ENCODE data around the gene ANO10.

The ANO10 gene

DNA sequence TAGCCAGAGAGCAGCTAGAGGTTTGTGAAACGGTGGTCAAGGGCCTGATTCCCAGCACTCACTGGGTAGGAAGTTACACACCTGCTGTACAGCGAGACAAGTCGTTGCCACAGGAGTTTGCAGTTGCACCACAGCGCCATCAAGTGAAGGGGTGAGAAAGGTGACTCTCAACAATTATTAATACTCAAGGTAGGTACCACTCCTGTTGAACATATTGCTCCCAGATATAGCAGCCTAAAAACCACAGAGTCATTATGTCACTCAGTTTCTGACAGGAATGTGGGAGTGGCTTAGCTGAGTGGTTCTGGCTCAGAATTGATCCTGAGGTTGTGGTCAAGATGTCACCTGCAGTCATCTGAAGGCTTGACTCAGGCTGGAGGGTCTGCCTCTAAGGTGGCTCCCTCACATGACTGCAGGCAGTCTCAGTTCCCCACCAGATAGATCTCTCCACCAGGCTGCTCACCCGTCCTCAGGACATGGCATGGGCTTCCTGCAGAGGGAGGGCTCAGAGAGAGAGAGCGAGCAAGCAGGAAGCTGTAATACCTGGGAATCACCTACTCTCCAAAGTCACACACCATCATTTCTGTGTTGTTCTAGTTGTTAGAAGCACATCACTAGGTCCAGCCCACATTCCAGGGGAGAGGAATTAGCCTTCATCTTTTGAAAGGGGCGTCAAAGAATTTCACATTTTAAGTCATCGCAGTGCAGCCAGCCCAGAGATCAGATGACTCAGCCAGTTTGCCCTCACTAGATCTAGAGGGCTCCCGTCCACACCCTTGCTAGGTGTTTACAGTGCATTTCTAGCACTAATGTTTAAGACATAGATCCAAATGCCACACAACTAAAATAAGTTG lies 17.0 kb upstream of the ANO10 start:
- in situ Hi-C loops (cut with MboI; ENCODE audit: low sequenced_read_pairs, unreplicated experiment), result no loop called here
- DNase-seq (ENCODE audit: low spot score), result peak; percentile 31
- TF ChIP-seq, protein P1, sequence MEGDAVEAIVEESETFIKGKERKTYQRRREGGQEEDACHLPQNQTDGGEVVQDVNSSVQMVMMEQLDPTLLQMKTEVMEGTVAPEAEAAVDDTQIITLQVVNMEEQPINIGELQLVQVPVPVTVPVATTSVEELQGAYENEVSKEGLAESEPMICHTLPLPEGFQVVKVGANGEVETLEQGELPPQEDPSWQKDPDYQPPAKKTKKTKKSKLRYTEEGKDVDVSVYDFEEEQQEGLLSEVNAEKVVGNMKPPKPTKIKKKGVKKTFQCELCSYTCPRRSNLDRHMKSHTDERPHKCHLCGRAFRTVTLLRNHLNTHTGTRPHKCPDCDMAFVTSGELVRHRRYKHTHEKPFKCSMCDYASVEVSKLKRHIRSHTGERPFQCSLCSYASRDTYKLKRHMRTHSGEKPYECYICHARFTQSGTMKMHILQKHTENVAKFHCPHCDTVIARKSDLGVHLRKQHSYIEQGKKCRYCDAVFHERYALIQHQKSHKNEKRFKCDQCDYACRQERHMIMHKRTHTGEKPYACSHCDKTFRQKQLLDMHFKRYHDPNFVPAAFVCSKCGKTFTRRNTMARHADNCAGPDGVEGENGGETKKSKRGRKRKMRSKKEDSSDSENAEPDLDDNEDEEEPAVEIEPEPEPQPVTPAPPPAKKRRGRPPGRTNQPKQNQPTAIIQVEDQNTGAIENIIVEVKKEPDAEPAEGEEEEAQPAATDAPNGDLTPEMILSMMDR (IDR thresholded peaks at IDR 0.05; ENCODE audit: borderline replicate concordance, control extremely low read depth, extremely low read depth, insufficient read depth, missing control alignments), result peak; percentile 20

DNA sequence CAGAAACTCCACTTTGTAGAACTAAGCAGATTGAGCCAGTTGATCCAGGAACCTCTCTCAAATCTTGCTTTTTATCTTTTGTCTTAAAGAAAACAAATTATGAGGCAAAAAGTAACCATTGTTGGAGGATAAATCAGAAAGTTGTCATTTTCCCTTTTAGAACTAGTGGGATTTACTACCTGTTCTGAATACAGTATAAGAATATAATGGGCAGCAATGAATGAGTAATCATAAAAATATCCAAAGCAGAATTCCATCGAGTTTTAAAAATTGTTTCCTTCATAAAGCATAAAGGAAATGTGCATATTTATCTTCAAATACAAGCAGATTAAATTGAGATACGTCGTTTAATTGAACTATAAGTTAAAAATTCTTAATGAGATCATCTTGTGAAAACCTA lies 15.9 kb upstream of the ANO10 start:
- TF ChIP-seq, protein P1 (IDR thresholded peaks at IDR 0.05; ENCODE audit: borderline replicate concordance, control extremely low read depth, extremely low read depth, insufficient read depth, missing control alignments), result no peak
- in situ Hi-C loops (cut with MboI; ENCODE audit: low sequenced_read_pairs, unreplicated experiment), result no loop called here
- DNase-seq (ENCODE audit: low spot score), result no peak

DNA sequence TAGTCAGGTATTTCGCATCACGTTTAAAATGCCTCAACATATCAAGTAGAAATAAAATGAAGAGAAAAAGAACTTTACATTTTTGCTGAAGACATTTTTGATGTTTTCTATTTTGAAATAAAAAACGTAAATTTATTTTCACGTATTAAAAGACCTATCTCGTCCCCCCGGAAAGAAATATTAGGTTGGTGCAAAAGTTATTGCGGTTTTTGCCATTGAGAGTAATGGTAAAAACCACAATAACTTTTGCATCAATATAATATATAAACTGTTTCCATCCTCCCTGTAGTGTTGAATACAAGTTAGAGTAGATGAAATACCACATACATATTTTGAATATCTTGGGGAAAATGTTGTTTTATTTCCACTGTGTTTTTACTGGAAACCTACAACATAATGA lies 11.2 kb upstream of the ANO10 start:
- in situ Hi-C loops (cut with MboI; ENCODE audit: low sequenced_read_pairs, unreplicated experiment), result no loop called here
- TF ChIP-seq, protein P1 (IDR thresholded peaks at IDR 0.05; ENCODE audit: borderline replicate concordance, control extremely low read depth, extremely low read depth, insufficient read depth, missing control alignments), result no peak
- no peak for DNase-seq (ENCODE audit: low spot score)

DNA sequence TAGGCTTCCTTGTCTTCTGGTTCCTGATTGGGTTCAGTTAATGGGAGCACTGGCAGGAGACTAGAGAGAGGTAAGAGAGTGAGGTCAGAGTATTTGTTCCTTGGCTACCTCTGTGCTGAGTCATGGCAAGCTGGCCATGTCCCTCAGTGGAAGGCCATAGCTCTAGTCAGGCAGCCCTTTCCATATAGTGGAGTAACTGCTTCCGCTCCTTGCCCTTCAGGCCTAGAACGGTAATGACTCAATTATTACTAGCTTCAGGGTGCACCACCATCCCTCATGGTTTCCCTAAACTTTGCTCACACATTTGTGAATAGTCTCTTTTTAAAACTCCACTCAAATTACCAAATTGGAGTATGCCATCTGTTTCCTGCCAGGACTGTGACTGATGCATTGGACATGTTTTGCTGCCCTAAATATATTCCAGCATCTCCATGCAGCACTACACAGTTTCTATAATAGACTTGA lies 10.5 kb upstream of the ANO10 start:
- in situ Hi-C loops (cut with MboI; ENCODE audit: low sequenced_read_pairs, unreplicated experiment), result no loop called here
- TF ChIP-seq, protein P1 (IDR thresholded peaks at IDR 0.05; ENCODE audit: borderline replicate concordance, control extremely low read depth, extremely low read depth, insufficient read depth, missing control alignments), result no peak
- no peak for DNase-seq (ENCODE audit: low spot score)

DNA sequence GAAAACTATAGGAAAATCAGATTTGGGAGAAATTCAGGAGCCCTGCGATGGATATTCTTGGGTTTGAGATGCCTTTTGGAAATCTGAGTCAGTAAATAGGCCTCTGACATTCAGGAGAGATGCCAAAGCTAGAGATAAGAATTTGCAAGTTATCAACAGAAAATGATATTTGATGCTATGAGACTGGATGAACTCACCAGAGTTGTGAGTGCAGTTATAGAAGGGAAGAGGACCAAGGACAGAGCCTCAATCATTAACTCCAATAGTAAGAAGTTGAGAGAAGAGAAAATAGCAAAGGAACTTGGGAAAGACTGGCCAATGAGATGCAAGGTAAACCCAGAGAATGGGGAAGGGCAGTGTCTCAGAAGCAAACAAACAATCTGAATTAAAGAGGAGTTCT lies 7.9 kb upstream of the ANO10 start:
- in situ Hi-C loops (cut with MboI; ENCODE audit: low sequenced_read_pairs, unreplicated experiment), result no loop called here
- DNase-seq (ENCODE audit: low spot score), result no peak
- TF ChIP-seq, protein P1 (IDR thresholded peaks at IDR 0.05; ENCODE audit: borderline replicate concordance, control extremely low read depth, extremely low read depth, insufficient read depth, missing control alignments), result no peak

DNA sequence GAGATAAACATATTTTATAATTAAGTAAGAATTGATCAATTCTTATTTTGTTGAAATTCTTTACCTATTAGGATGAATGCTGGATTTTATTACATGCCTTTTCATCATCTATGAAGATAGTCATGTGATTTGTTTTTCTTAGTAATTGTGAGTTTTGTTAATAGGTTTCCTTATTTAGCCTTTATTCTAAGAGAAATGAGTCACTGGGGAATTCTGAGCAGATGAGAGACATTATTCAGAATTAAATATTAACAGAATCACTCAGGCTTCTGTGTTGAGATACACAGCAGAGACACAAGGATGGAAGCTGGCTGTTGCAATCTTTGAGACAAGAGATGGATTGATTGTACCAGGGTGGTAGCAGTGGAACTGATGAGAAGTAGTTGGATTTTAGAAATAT lies 7.4 kb upstream of the ANO10 start:
- no peak for DNase-seq (ENCODE audit: low spot score)
- TF ChIP-seq, protein P1 (IDR thresholded peaks at IDR 0.05; ENCODE audit: borderline replicate concordance, control extremely low read depth, extremely low read depth, insufficient read depth, missing control alignments), result no peak
- in situ Hi-C loops (cut with MboI; ENCODE audit: low sequenced_read_pairs, unreplicated experiment), result no loop called here
